GM19099 (cell line): Measurements from ENCODE around the gene RBM47.

Source experiments
- POLR2A ChIP-seq: IDR thresholded peaks from 3 replicates; pipeline ENCODE4 v1.6.1; 2011; ENCODE audit warnings: low read depth; ENCODE audit not compliant: insufficient read length; ENCODE audit errors: extremely low read depth

The RBM47 gene

DNA sequence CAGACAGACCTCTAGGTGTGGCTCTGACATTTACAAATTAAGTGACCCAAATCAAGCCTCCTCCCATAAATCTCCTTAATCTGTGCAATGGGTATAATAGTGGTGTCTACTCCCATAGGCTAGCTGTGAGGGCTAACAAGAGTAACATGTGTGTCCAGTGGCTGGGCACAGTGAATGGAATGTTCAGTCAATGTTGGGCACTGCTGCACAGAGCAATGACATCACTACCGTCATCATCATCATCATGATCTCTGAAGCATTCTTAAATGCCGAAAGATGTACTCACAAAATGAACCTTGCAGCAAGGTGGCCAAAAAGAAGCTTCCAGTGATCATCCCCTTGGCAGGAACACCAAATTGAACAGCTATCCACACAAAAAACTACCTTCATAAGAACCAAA, 251.0 kb downstream of the RBM47 start:
- no peak for TF ChIP-seq POLR2A

DNA sequence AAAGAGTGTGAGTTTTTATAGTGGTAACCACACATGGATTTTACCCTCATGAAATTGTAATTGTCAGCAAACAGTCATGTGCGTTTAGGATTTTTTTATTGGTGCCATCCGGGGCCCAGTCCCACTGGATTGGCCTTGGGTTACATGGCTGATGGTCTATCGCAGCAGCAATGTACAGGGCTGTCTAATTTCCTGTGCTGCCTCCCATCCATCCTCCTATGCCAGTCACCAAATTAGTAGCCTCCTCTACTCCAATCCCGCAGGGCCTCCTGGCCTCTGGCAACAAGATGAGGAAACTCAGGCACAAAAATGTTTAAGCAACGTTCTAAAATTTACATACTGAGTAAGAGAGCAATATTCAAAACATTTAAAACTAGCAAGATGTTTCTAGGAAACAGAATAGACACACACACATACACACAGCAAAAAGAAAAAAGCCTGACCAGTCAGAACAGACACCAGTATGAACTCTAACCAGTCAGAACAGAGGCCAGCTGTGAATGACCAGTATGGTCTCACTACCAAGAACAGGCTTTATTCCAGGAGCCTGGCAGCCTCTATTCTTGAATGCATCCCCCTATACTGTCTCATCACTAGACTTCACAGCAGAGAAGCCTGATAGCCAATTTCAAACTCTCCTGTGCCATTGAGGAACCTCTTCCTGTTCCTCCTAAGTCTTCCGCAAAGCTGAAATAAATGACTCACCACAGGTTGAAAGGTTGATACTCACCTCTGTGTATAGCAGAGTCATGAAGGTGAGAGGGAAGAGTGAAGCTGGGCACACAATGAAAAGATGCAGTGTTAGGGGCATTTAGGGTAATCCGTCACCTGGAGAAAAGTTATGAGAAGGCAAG, 251.9 kb downstream of the RBM47 start:
- no peak for TF ChIP-seq POLR2A

DNA sequence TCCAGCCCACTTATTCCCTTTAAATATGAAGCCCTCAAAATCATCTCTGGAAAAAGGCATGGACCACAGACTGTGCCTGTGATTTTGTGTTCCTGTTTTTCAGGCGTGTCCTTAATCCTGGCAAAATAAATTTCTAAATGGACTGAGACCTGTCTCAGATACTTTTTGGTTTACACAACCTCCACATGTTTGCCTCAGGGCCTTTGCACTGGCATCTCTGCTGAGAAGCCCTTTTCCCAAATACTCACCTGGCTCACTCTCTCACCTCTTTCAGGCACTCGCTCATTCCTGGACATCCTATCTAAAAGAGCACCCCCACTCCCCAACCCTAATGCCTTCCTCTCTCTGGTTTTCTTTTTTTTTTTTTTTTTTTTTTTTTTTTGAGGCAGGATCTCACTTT, 254.0 kb downstream of the RBM47 start:
- TF ChIP-seq POLR2A, result no peak

DNA sequence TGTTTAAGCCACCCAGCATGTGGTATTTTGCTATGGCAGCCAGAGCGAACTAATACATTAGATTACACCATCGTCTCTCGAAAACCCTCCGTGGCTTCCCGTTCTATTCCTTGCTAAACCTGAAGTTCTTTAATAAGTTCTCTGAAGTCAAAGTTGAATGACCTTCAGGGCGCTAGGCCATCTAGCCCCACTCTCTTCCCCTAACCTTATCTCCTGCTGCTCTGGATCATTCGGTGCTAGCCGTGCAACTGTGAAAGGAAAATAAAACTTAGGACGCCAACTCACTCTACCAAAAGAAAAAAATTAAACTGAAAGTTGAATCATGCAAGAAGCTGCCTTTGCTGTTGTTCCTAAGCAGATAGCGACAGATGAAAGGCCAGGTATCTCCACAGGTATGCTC, 254.6 kb downstream of the RBM47 start:
- TF ChIP-seq POLR2A, result no peak

DNA sequence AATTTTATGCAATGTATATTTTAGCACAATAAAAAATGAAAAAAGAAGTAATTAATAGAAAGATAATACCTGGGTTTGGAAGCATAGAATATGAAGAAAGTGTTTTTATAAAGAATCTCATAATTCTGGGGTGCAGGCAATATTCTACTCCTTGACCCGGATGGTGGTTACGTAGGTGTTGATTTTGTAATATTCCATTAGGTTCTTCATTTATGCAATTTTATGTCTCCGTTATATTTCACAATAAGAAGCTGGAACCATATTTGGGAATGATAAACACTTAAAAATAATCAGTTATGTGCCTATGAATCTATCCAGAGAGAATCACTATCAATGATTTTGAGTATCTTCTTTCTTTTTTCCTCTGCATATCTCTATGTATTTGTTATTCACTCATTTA, 256.0 kb downstream of the RBM47 start:
- TF ChIP-seq POLR2A, result no peak
